DND-41 (cell line): ENCODE measurements around the gene CFAP68.

Source experiments
- ATAC-seq: fragments of 200-7000 bp; cut with Tn5 transposase; 3 replicates; pipeline ENCODE4 v1.9.1; 2021; ENCODE audit warnings: low read depth; ENCODE audit not compliant: insufficient read depth
- DNase-seq: peaks from one replicate; pipeline ENCODE4 v3.0.0-alpha.2; 2020
- H2AFZ ChIP-seq: 2 replicates; pipeline ENCODE4 v1.6.0; 2012; ENCODE audit warnings: low read depth, low read length
- H3K27ac ChIP-seq: 2 replicates; pipeline ENCODE4 v1.5.1; 2012; ENCODE audit warnings: low read length, inconsistent platforms
- H3K27me3 ChIP-seq: fragments of 200-600 bp; sonication (generic); 2 replicates; pipeline ENCODE4 v1.6.0; 2012; ENCODE audit warnings: low read length, mild to moderate bottlenecking, inconsistent platforms; ENCODE audit not compliant: insufficient read depth, poor library complexity
- H3K36me3 ChIP-seq: 2 replicates; pipeline ENCODE4 v1.5.1; 2012; ENCODE audit warnings: low read length, inconsistent platforms; ENCODE audit not compliant: insufficient read depth
- H3K4me1 ChIP-seq: 2 replicates; pipeline ENCODE4 v1.5.1; 2012; ENCODE audit warnings: mild to moderate bottlenecking, low read length; ENCODE audit not compliant: insufficient read depth
- H3K4me2 ChIP-seq: 2 replicates; pipeline ENCODE4 v1.6.0; 2012; ENCODE audit warnings: mild to moderate bottlenecking, moderate library complexity, low read length, inconsistent platforms; ENCODE audit not compliant: insufficient read depth
- H3K4me3 ChIP-seq, 2 experiments: fragments of 200-600 bp in 1 of 2; shearing (Covaris generic) in 1 of 2; 2 replicates each; pipeline ENCODE4 v1.5.1; 2012 to 2016; ENCODE audit warnings: inconsistent platforms in 2 of 2, low read length in 2 of 2, mild to moderate bottlenecking in 2 of 2, low read depth in 1 of 2, moderate library complexity in 1 of 2
- H3K79me2 ChIP-seq: 2 replicates; pipeline ENCODE4 v1.6.0; 2012; ENCODE audit warnings: low read length, inconsistent platforms; ENCODE audit not compliant: insufficient read depth
- H3K9ac ChIP-seq: 2 replicates; pipeline ENCODE4 v1.6.0; 2012; ENCODE audit warnings: low read depth, mild to moderate bottlenecking, inconsistent platforms, low read length, moderate library complexity
- H3K9me3 ChIP-seq: 2 replicates; pipeline ENCODE4 v1.5.1; 2012; ENCODE audit warnings: low read length, moderate library complexity, mild to moderate bottlenecking, inconsistent platforms; ENCODE audit not compliant: insufficient read depth, severe bottlenecking
- H4K20me1 ChIP-seq: 2 replicates; pipeline ENCODE4 v1.6.0; 2012; ENCODE audit warnings: low read length; ENCODE audit not compliant: insufficient read depth
- CTCF ChIP-seq: IDR thresholded peaks from 2 replicates; pipeline ENCODE4 v1.5.1; 2012; ENCODE audit warnings: borderline replicate concordance, low read length, moderate library complexity, mild to moderate bottlenecking; ENCODE audit not compliant: poor library complexity, severe bottlenecking; ENCODE audit errors: extremely low read depth
- EZH2 ChIP-seq: IDR thresholded peaks from 3 replicates; pipeline ENCODE4 v1.6.1; 2012; ENCODE audit warnings: borderline replicate concordance, low read depth, mild to moderate bottlenecking, moderate library complexity, low read length, inconsistent platforms; ENCODE audit not compliant: severe bottlenecking

CFAP68 gene

GRCh38 chr11:111886844-111887243 lies 7.5 kb downstream of the CFAP68 start:
- TF ChIP-seq CTCF: no peak
- no peak for TF ChIP-seq EZH2
- H3K4me3 ChIP-seq: no peak overlapping the region
- no peaks in the 10 kb centered on the region for H3K9me3 ChIP-seq
- no peaks in the 10 kb centered on the region for H3K79me2 ChIP-seq
- no peak overlapping the region for H2AFZ ChIP-seq
- H3K4me2 ChIP-seq: no peak overlapping the region
- no peak for ATAC-seq
- no peaks in the 10 kb centered on the region for H3K36me3 ChIP-seq
- H3K4me1 ChIP-seq: no peaks in the 10 kb centered on the region
- no peak overlapping the region for H3K9ac ChIP-seq
- H4K20me1 ChIP-seq: no peaks in the 10 kb centered on the region
- no peak for DNase-seq
- no peak overlapping the region for H3K27ac ChIP-seq
- no peaks in the 10 kb centered on the region for H3K27me3 ChIP-seq

- H3K9ac ChIP-seq: no peak overlapping the region
- H3K9me3 ChIP-seq: no peaks in the 10 kb centered on the region
- ATAC-seq: no peak
- no peak for DNase-seq
- no peaks in the 10 kb centered on the region for H4K20me1 ChIP-seq
- no peak overlapping the region for H3K4me3 ChIP-seq
- no peaks in the 10 kb centered on the region for H3K79me2 ChIP-seq
- no peaks in the 10 kb centered on the region for H3K36me3 ChIP-seq
- peaks cover 4% of the 10 kb centered on the region for H3K27me3 ChIP-seq
- no peaks in the 10 kb centered on the region for H3K4me1 ChIP-seq
- H2AFZ ChIP-seq: no peak overlapping the region
- no peak overlapping the region for H3K4me2 ChIP-seq
- TF ChIP-seq EZH2: no peak
- no peak for TF ChIP-seq CTCF
- H3K27ac ChIP-seq: no peak overlapping the region
Observed at GRCh38 chr11:111905411-111905810, 26.1 kb downstream of the CFAP68 start.

GRCh38 chr11:111906680-111907079 lies 27.3 kb downstream of the CFAP68 start:
- TF ChIP-seq EZH2 (no peak), CTCF (no peak)
- DNase-seq: no peak

GRCh38 chr11:111908639-111909305 lies 29.4 kb downstream of the CFAP68 start:
- Histone ChIP-seq H3K4me2 (no peak overlapping the region), H3K9ac (no peak overlapping the region), H3K4me3 (no peak overlapping the region), H4K20me1 (no peaks in the 10 kb centered on the region), H3K27ac (no peak overlapping the region), H3K27me3 (peaks cover 4% of the 10 kb centered on the region), H3K36me3 (no peaks in the 10 kb centered on the region), H3K4me1 (no peaks in the 10 kb centered on the region), H2AFZ (no peak overlapping the region), H3K9me3 (no peaks in the 10 kb centered on the region), H3K79me2 (no peaks in the 10 kb centered on the region)
- TF ChIP-seq EZH2: no peak
- no peak for TF ChIP-seq CTCF
- ATAC-seq (no peak), DNase-seq (no peak)

More at GRCh38 chr11:111906680-111907079, 27.3 kb downstream of the CFAP68 start:
- no peak overlapping the region for H3K9ac ChIP-seq
- ATAC-seq: no peak
- H3K4me2 ChIP-seq: no peak overlapping the region
- H3K27me3 ChIP-seq: peaks cover 4% of the 10 kb centered on the region
- H2AFZ ChIP-seq: no peak overlapping the region
- no peak overlapping the region for H3K4me3 ChIP-seq
- H3K27ac ChIP-seq: no peak overlapping the region
- no peaks in the 10 kb centered on the region for H3K4me1 ChIP-seq
- no peaks in the 10 kb centered on the region for H3K79me2 ChIP-seq
- no peaks in the 10 kb centered on the region for H3K9me3 ChIP-seq
- H3K36me3 ChIP-seq: no peaks in the 10 kb centered on the region
- no peaks in the 10 kb centered on the region for H4K20me1 ChIP-seq
